GM12874 (cell line): Measurements from ENCODE around the gene CD6.

ENCODE experiments used
- CTCF ChIP-seq: IDR thresholded peaks from 2 replicates; pipeline ENCODE4 v1.5.1; 2011; ENCODE audit warnings: low read depth, mild to moderate bottlenecking, control low read depth, low read length, moderate library complexity; ENCODE audit not compliant: insufficient read depth

The CD6 gene

DNA sequence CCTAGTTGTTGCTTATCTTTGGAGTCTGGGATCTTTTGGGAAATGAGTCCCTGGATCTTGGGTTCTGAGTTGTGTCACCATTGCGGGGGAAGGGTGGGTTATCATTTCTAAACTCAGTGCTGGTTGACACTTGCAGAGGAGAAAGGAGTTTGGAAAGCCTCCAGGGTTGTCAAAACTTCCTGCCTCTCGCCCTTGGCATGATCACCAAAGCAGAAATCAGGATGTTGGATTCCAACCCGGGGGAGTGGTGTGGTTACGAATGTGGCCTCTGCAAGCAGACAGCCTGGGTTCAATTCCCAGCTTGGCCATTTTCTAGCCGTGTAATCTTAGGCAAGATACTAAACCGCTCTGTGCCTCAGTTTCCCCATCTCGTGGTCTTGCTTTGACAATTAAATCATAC, 24.3 kb downstream of the CD6 start:
- no peak for TF ChIP-seq CTCF

GRCh38 chr11:60996381-60997138, 25.1 kb downstream of the CD6 start:
- TF ChIP-seq CTCF: no peak

DNA sequence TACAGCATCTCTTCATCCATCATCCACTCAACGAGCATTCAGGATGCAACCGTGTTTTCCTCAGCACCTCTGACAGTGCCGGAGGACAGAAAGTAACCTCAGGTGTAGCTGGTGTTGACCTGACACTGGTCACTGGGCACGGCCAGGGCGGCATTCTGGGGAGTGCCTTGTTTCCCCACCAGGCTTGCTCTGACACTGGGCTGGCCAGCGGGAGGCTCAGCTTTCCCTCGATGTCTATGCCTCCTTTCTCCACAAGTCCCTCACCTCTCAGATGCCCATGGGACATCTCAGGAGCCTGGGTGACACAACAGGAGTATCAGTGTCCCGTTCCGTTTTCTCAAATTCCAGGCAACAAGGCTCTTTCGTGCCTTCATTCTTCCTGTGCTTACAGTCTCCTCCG, 28.9 kb downstream of the CD6 start:
- no peak for TF ChIP-seq CTCF

GRCh38 chr11:61001931-61002330, 30.5 kb downstream of the CD6 start:
- no peak for TF ChIP-seq CTCF

GRCh38 chr11:61002598-61002997, 31.1 kb downstream of the CD6 start:
- TF ChIP-seq CTCF: no peak

DNA sequence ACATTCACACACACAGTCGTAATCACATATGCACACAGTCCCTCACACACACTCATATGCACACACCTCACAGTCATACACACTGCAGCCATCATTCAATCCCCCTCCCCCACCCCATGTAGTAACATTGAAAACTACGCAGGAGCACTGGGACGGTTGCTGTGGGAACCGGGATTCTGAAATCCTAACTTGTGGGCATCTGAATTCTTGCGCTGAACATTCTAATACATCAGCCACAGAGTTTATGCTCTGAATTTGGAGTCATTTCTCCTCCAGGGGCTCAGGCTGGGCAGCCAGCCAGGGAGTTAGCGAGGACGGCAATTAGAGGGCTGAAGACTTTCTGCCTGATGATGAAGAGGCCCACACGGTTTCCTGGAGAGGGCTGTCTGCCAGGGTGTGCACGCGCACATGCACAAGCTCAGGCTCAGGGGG, 32.7 kb downstream of the CD6 start:
- no peak for TF ChIP-seq CTCF

DNA sequence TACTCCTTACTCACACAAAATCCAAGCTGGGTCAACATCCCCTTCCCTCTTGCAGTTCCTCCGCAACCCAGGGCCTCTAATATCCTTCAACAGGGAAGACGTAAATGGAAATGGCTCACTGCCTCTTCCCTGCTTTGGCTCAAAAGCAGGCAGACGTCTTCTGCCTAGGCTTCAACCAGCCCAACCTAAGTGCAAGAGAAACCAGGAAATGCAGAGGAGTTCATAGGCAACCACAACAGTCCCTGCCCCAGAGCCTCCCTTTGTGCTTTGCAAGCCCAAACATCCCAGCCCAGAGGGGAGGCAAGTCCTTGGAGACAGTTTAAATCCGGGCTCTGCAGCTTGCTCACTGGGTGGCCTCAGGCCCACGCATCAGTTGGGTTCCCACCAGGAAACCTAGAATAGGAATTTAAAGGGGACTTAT, 33.3 kb downstream of the CD6 start:
- no peak for TF ChIP-seq CTCF
